SU-DHL-6 (cell line): ENCODE results near the gene FNIP2.

Experiments
- CTCF ChIP-seq: fragments of 200-600 bp; sonication (generic); IDR thresholded peaks from one replicate; pipeline ENCODE4 v1.5.1; 2017; ENCODE audit warnings: antibody characterized with exemption, mild to moderate bottlenecking, low read length, moderate library complexity; ENCODE audit not compliant: insufficient read depth, poor library complexity, severe bottlenecking
- EZH2phosphoT487 ChIP-seq: fragments of 200-600 bp; sonication (generic), shearing (Covaris generic); conservative IDR thresholded peaks from 2 replicates; pipeline ENCODE4 v1.6.1; 2018; ENCODE audit warnings: mild to moderate bottlenecking, antibody characterized with exemption, low read length, moderate library complexity, mixed read lengths

- TF ChIP-seq CTCF = no peak
- no peak for TF ChIP-seq EZH2phosphoT487
These were observed 32.2 kb downstream of the FNIP2 start for GRCh38 chr4:158801066-158801465.
